ENCODE results near the gene DNAJB4. TPM values are rescaled to one million over a fixed set of nuclear protein-coding genes. Genes with fewer than 3 reads are reported as not detected.

Gene DNAJB4
- total and polyA plus RNA-seq, 2 donors (not counting 1 experiment from before 2014, with no cell fraction given), result 3.6 to 17.0 TPM

- Histone ChIP-seq H3K9me3 (ENCODE audit: control extremely low read depth in 1 of 3, control insufficient read depth in 2 of 3, insufficient read depth in 1 of 3, low read length in 2 of 3) (no peaks in the 10 kb centered on the region), H2AFZ (ENCODE audit: insufficient read depth, low read depth, low read length, poor library complexity, severe bottlenecking) (no peak overlapping the region), H3K27ac (ENCODE audit: low read length in 2 of 2) (no peak overlapping the region), H3K4me1 (ENCODE audit: control insufficient read depth in 2 of 2, insufficient read depth in 2 of 2, low read length in 2 of 2) (no peaks in the 10 kb centered on the region), H3K36me3 (replicated peaks in 1 of 2; ENCODE audit: control extremely low read depth in 1 of 2, control insufficient read depth in 1 of 2, extremely low read depth in 1 of 2, insufficient read depth in 2 of 2, low read length in 1 of 2) (no peaks in the 10 kb centered on the region), H3K9ac (ENCODE audit: low read length) (no peak overlapping the region), H3K4me2 (replicated peaks; ENCODE audit: low read depth, low read length, poor library complexity, severe bottlenecking) (no peak overlapping the region), H3K79me2 (ENCODE audit: control insufficient read depth, insufficient read depth, low read length) (no peaks in the 10 kb centered on the region), H3K27me3 (replicated peaks in 1 of 4; ENCODE audit: control extremely low read depth in 1 of 4, control insufficient read depth in 3 of 4, insufficient read depth in 4 of 4, low read length in 3 of 4) (peaks cover 0 to 7% (median 0%) of the 10 kb centered on the region in 4 experiments), H4K20me1 (ENCODE audit: control insufficient read depth, insufficient read depth, low read length, poor library complexity, severe bottlenecking) (no peaks in the 10 kb centered on the region), H3K4me3 (ENCODE audit: control extremely low read depth in 1 of 5, extremely low read depth in 1 of 5, insufficient read depth in 1 of 5, low read depth in 2 of 5, low read length in 4 of 5) (no peak overlapping the region)
- peaks cover 15% of the 10 kb centered on the region for H3K27me3 Mint-ChIP-seq
- H3K4me1 Mint-ChIP-seq, result no peaks in the 10 kb centered on the region
- H3K4me3 Mint-ChIP-seq, result no peak overlapping the region
- no peak for DNase-seq
- POLR2A ChIA-PET, result no interaction called here
- CTCF ChIA-PET, result no interaction called here
- H3K27ac Mint-ChIP-seq, result no peak overlapping the region
- no peak for TF ChIP-seq EZH2 (IDR thresholded peaks at IDR 0.05; ENCODE audit: borderline replicate concordance, insufficient read depth, low read depth, low read length, poor library complexity, severe bottlenecking)
- TF ChIP-seq, protein P1, sequence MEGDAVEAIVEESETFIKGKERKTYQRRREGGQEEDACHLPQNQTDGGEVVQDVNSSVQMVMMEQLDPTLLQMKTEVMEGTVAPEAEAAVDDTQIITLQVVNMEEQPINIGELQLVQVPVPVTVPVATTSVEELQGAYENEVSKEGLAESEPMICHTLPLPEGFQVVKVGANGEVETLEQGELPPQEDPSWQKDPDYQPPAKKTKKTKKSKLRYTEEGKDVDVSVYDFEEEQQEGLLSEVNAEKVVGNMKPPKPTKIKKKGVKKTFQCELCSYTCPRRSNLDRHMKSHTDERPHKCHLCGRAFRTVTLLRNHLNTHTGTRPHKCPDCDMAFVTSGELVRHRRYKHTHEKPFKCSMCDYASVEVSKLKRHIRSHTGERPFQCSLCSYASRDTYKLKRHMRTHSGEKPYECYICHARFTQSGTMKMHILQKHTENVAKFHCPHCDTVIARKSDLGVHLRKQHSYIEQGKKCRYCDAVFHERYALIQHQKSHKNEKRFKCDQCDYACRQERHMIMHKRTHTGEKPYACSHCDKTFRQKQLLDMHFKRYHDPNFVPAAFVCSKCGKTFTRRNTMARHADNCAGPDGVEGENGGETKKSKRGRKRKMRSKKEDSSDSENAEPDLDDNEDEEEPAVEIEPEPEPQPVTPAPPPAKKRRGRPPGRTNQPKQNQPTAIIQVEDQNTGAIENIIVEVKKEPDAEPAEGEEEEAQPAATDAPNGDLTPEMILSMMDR (IDR thresholded peaks at IDR 0.05), result no peak
- WGBS (ENCODE audit: insufficient coverage), result no CpG with 5 or more reads among the region's 4 CpGs
- intact Hi-C loops (cut with micrococcal nuclease), result no loop called here
- no peaks in the 10 kb centered on the region for H3K9me3 Mint-ChIP-seq (ENCODE audit: insufficient read depth)
- no peak for ATAC-seq (ENCODE audit: low read depth)
Measured at GRCh38 chr1:78029793-78030192, 25.1 kb downstream of the DNAJB4 start.

DNA sequence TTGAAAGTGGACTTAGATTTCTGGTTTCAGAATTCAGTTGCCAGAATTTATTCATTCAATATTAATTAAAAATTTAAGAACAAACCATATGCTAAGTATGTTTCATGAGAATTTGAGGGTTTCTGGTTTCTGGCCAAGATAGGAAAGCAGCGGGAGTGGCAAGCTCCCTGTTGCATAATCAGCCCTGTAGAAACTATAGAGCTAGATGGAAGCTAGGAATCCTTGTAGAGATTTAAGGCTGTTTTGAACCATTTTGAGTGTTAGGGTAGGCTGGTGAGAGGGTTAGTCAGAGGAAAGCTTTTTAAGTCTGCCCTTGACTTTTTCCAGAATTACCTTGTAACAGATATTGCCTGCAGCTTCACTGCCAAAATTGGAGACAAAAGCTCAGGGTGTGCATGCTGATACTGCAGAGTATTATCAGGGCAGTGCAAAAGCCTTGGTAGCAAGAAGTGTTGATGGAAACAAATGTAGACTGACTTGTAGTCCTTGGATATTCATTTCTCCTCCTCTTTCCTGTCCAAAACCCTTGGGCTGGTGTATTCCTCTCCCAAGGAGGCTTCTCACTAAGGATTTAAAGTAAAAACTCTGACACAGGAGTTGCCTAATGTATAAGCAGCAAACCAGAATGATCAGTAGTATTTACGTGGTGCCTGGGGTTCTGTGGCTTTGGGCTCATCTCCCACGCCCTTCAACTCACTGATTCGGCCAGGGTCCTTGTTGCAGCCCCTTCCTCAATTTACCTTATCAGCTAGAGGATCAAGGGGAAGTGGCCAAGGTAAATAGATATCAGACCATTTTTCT, 28.5 kb downstream of the DNAJB4 start:
- POLR2A ChIA-PET, result no interaction called here
- Histone ChIP-seq H3K36me3 (replicated peaks in 1 of 2; ENCODE audit: control extremely low read depth in 1 of 2, control insufficient read depth in 1 of 2, extremely low read depth in 1 of 2, insufficient read depth in 2 of 2, low read length in 1 of 2) (no peaks in the 10 kb centered on the region), H3K9me3 (ENCODE audit: control extremely low read depth in 1 of 3, control insufficient read depth in 2 of 3, insufficient read depth in 1 of 3, low read length in 2 of 3) (no peaks in the 10 kb centered on the region), H3K4me3 (ENCODE audit: control extremely low read depth in 1 of 5, extremely low read depth in 1 of 5, insufficient read depth in 1 of 5, low read depth in 2 of 5, low read length in 4 of 5) (no peak overlapping the region), H2AFZ (ENCODE audit: insufficient read depth, low read depth, low read length, poor library complexity, severe bottlenecking) (no peak overlapping the region), H3K4me1 (ENCODE audit: control insufficient read depth in 2 of 2, insufficient read depth in 2 of 2, low read length in 2 of 2) (no peaks in the 10 kb centered on the region), H4K20me1 (ENCODE audit: control insufficient read depth, insufficient read depth, low read length, poor library complexity, severe bottlenecking) (no peaks in the 10 kb centered on the region), H3K27ac (ENCODE audit: low read length in 2 of 2) (no peak overlapping the region), H3K27me3 (replicated peaks in 1 of 4; ENCODE audit: control extremely low read depth in 1 of 4, control insufficient read depth in 3 of 4, insufficient read depth in 4 of 4, low read length in 3 of 4) (peaks cover 0 to 7% (median 0%) of the 10 kb centered on the region in 4 experiments), H3K9ac (ENCODE audit: low read length) (no peak overlapping the region), H3K4me2 (replicated peaks; ENCODE audit: low read depth, low read length, poor library complexity, severe bottlenecking) (no peak overlapping the region), H3K79me2 (ENCODE audit: control insufficient read depth, insufficient read depth, low read length) (no peaks in the 10 kb centered on the region)
- DNase-seq, result no peak
- Mint-ChIP-seq H3K27me3 (peaks cover 17% of the 10 kb centered on the region), H3K27ac (no peak overlapping the region), H3K9me3 (ENCODE audit: insufficient read depth) (no peaks in the 10 kb centered on the region), H3K4me1 (no peaks in the 10 kb centered on the region), H3K4me3 (no peak overlapping the region)
- intact Hi-C loops (cut with micrococcal nuclease), result no loop called here
- no peak for ATAC-seq (ENCODE audit: low read depth)
- CTCF ChIA-PET, result no interaction called here
- 100% methylated on average over 3 of the region's 4 CpGs for WGBS (ENCODE audit: insufficient coverage)
- TF ChIP-seq EZH2 (IDR thresholded peaks at IDR 0.05; ENCODE audit: borderline replicate concordance, insufficient read depth, low read depth, low read length, poor library complexity, severe bottlenecking), result no peak
- TF ChIP-seq, protein P1 (IDR thresholded peaks at IDR 0.05), result no peak

Data from B cell (primary cell).